NCI-H2107 (cell line): ENCODE results near the gene ACAD9.
"Not testable (repeated sequence)": the region's sequence is repeated elsewhere in the genome, so short reads cannot be mapped to it uniquely, and the experiment has no call there.

Experiments
- DNase-seq: peaks from one replicate; lab custom pipeline; 2025; lab: John Stamatoyannopoulos, UW

Gene ACAD9

DNA sequence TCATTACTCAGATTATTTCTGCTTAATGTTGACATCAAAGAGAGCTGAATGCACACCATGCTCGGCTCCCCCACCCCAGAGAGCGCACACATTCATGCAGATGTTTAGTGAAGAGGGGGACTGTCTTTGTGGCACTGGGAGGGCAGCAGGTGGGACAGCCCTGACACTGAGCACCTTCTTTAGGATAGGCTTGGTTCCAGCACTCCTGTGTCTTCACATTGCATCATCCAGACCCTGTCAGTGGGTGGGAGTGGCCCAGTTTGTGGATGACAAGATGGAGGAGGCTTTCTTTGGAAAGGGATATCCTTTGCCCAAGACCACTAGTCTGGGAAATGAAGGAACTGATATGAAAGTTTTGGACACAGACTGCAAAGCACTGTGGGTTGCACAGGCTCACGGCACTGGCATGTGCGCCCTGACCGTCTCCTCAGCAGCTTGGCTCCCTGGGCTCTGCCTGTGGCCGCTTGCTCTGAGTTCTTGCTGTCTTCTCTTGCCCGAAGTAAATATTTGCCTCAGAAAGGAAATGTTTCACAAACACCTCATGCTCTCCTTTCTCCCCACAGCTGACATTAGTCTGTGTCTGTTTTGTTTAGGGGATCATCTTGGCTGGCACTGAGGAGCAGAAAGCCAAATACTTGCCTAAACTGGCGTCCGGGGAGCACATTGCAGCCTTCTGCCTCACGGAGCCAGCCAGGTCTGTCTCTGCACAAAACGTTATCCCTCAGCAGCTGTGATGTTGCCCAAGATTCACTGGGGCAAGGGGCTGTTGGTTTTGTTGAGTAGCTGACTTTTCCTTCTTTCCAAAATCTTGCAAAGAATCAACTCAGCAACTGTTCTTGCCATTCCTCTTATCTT is 16.6 kb downstream of the ACAD9 start:
- DNase-seq, result no peak

DNA sequence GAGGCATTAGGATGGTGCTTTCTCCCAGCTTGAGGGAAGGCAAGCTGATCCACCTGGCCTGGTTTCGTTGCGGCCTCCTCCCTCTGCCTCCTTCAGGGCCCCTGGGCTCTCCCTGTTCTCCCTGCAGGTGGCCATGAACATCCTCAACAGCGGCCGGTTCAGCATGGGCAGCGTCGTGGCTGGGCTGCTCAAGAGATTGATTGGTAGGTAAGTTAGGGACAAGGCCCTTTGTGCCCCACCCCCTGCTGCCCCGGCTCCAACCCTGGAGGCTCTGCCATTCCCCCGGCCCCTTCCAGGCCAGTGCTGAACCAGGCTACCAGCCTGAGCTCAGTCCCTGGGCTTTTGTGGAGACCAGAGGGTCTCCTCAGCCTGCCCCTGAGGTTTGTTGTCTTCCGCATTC is 23.0 kb downstream of the ACAD9 start:
- no peak for DNase-seq

DNA sequence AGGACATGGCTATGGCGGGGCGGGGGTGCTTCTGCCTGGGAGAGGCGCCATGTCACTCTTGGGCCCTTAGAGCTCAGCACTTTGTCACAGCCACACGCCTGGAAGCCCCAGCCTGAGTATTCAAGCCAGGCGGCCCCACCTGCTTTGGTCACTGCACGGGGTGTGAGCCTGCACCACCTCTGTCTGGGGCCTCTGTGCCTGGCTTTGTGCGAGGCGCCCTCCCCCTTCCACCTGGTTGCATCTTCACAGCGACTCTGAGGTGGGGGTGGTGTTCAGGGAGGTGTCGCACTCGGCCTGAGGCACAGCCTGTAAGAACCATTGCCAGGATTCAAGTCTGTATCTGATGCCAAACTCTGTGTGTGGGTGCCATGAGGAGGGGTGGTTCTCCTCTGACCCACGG is 24.1 kb downstream of the ACAD9 start:
- DNase-seq, result no peak

DNA sequence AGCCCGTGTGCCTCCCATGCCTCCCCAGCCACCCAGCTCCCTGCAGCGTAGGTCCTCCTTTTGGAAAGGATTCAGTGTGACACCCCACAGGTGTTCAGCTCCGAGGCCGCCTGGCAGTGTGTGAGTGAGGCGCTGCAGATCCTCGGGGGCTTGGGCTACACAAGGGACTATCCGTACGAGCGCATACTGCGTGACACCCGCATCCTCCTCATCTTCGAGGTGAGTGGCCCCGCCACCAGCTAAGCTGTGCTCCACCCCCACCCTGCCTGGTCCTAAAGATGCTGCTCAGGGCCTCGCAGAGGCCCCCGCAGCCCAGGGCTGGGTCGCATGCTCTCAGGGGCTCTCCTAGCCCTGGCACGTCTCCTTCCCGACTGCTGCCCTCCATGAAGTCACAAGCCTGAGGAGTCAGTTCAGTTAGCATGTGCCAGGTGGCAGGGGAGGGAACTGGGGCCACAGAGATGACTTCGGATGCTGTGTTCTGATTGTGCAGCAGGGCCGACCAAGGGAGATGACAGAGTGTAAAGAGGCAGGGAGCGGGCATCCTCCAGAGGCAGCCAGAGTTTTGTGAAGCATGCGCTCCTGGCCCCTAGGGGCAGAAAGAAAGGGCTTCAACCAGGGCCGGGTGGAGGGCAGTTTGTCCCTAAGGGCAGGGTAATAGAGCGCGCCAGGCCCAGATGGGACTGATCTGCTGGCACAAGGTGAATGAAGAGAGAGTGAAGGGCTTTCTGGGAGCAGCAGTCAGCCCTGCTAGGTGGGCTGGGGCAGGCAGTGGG is 26.8 kb downstream of the ACAD9 start:
- no peak for DNase-seq

DNA sequence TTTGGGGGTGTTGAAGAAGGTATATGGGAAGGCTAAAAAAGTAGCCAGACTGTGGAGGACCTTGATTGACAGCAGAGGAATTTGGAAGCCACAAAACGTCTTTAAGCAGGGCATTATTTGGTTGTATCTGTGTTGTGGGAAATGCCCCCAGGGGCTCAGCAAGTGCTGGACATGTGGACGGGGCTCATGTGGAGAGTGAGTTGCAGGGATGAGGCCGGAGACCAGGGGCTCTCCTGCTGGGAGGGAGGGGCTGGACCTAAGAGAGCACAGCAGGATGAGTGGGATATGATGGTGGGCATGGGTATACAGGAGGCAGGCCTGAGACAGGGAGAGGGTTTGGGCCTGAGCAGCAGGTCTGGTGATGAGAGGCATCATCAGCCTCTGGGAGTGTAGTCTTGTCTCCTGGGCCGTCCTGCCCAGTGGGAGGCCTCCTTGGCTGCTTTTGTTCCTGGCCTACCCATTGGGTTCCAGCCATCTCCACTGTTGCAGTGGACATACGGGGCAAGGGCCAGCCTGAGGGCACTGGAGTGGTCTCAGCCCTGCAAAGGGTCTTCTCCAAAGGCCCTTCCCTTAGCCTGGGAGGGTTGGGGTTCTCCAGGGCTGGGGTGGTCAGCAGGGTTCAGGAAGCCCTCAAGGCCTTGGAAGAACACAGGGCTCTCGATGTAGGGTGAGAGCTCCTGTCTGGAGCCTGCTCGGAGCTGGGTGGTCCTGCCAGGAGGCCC is 27.5 kb downstream of the ACAD9 start:
- no peak for DNase-seq

DNA sequence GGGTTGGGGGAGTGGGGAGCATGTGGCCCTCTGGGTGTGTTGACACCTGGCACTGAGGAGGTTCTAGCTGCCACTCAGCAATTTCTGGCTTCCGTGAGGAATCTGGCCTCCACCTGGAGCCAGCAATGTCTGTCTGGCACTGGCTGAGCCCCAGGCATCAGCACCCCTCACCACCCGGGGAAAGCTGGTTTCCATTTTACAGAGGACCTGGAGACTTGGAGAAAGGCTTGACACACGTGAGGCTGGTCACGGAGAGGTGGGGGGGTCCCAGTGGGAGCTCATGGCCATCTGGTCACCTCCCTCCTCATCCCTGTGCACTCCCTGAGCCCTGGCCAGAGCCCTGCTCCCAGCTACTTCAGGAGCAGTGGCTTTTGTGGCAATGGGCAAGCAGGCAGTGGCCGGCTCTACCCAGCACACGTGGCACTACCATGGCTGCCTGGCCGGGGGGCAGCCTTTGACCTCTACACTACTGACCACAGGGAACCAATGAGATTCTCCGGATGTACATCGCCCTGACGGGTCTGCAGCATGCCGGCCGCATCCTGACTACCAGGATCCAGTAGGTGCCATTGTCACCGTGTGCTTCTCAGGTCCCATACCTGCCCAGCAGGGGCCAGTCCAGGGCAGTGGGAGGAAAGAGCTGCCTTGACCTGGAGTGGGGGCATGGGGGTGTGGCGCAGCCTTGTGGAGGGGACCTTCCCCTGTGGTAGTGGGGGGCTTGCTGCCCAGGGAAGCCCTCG is 28.5 kb downstream of the ACAD9 start:
- no peak for DNase-seq

DNA sequence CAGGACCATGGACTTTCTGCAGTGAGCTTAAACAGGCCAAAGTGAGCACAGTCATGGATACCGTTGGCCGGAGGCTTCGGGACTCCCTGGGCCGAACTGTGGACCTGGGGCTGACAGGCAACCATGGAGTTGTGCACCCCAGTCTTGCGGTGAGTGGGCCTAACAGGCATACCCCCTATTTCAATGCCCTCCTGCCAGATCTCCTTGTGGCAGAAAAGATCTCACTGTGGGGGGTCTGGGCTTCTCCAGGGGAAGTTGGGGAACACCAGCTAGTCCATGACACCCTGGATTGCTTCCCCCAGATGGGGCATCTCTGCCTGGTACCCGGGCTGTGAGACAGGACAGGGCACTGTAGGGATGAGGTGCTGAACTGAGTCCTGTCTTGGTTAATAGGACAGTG is 29.5 kb downstream of the ACAD9 start:
- DNase-seq, result no peak

DNA sequence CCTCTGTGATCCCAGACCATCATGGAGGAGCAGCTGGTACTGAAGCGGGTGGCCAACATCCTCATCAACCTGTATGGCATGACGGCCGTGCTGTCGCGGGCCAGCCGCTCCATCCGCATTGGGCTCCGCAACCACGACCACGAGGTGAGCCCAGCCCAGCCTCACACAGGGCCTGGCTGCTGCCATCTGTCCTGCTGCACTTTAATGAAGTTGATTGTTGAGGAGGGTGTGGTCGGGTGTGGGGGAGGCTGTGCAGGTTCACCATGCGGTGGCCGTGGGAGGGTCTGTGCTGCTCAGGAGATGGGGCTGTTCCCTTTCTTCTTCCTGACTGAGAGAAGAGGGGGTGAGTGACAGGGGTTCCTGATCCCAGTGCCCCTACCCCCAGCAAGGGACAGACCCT is 30.6 kb downstream of the ACAD9 start:
- DNase-seq, result no peak

DNA sequence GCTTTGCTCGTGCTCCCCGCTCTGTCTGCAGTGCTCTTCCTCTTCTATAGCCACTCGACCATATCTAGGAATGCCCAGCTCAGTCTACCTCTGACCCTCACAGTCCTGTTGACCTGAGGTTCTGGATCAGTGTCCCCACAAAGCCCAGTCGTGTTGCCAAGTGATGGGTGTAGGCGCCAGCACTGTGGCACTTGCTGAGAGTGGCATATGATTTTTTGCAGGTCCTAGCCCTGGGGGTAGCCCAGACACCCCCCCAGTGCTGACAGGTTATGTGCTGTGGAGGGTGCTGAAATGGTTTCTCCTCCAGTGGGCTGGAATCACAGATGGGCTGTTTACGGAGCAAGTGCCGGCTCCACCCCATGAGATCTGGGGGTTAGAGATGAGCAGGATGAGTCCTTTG is 32.5 kb downstream of the ACAD9 start:
- no peak for DNase-seq

DNA sequence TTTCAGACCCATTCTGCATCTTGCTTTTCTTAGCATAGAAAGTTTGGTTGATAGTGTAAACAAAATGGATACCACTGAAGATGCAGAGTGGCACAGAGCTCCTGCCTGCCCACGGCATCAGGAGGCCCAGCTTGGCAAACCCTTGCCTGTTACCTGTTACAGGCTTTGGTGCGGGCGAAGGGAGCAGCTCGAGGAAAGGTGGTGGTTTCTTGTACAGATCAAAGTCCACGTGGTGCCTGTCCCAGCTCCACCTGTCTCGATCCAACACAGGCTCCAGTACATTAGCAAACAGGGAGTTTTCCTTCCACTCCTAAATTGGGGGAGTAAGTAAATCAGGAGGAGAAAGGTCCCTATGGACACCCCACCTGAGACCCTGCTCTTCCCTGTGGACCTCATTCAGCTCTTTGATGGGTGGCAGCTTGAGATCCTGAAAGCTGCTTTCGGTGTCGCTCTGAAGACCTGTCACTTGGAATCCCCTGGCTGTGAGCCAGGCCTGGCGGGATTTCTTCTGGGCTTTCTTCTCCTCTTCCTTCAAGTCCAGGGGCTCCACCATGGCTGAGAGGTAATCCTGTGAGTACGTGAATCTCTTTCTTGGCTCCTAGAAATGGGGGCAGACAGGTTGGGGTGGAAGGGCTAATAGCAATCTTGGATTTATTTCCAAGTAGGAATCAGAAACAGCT is 35.7 kb downstream of the ACAD9 start:
- no peak for DNase-seq

DNA sequence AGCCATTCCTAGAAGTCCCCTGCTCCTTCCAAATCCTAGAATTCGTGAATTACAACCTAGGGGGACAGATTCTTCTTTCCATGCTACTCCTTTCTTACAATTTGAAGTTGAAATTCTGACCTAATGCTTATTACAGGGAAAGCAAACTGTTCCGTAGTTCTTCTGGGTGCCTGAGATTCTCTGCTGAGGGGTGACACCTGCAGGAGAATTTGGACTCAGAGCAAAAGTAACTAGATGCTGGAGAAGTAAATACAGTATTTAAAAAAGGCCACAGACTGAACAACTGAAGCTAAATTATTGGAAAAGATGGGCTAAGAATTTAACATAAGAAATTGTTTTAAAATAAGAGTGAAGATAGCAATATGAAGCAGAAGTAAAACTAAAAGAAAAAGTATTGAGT is 37.9 kb downstream of the ACAD9 start:
- no peak for DNase-seq

DNA sequence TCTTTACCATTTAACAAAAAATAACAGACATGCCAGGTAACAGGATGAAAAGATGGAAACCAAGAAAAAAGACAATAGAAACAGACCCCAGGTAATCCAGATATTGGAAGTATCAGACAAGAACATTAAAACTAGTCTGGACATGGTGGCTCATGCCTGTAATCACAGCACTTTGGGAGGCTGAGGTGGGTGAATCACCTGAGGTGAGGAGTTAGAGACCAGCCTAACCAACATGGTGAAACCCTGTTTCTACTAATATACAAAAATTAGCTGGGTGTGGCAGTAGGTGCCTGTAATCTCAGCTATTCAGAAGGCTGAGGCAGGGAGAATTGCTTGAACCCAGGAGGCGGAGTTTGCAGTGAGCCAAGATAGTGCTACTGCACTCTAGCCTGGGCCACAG is 40.6 kb downstream of the ACAD9 start:
- no peak for DNase-seq

DNA sequence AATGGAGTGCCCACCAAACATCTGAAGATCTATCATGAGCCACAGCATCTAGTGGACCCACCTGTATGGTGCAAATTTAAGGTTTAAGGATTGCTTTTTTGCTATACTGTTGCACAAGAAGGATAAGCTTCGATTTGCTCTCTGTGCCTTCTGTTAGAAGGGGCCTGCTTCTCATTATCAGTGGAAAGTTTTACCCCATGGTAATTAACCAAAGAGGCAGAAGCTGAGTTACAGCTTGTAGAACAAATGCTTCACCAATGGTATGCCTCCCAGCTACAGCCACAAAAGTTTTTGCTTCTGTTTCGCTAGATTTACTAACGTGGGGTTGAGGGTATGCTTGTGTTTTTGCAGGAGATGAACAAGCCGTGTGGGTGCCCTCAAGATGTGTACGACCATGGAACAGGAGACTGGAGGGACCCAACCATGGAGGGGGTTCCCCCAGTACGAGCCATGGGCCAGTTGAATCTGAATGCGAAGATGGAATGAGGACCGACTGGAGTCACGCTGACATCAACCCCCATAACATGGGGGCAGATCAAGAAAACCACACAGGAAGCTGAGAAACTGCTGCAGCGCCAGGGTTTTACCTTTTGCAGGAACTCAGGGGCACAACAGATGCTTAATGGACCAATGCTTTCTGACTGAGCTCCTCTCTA is 43.5 kb downstream of the ACAD9 start:
- DNase-seq, result no peak

DNA sequence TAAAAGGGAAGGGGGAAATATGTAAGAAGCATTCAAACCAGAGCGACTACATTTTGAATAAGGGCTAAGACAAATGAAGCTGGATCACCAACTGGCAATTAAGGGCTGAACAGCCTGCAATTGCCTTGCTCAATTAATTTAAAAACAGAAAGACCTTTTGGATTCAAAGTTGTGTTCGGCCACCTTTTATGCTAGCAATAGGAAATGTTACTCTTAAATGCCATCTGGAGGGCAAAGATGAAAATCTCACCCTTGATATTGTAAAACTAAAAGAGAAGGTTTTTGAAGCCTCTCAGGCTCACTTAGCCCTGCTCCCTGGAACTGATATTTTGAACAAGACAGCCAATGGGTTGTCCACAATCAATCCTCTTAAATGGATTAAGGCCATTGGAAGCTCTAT is 44.2 kb downstream of the ACAD9 start:
- DNase-seq, result no peak

DNA sequence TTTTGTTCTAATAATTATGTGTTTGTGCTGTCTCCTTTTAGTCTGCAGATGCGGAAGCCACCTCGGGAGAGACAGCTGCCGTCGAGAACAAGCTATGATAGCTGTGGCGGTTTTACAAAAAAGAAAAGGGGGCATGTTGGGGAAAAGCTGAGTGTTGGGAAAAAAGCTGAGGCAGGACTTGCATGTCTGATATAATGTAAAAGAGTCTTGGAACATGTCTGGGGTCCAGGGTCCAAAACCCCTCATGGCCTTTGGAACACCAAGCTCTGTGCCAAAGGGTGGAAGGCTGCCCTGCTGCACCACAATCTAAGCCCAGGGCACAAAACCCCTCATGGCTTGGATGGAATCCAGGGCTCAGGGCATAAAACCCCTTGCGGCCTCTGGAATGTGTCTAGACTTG is 44.6 kb downstream of the ACAD9 start:
- not testable (repeated sequence) for DNase-seq

DNA sequence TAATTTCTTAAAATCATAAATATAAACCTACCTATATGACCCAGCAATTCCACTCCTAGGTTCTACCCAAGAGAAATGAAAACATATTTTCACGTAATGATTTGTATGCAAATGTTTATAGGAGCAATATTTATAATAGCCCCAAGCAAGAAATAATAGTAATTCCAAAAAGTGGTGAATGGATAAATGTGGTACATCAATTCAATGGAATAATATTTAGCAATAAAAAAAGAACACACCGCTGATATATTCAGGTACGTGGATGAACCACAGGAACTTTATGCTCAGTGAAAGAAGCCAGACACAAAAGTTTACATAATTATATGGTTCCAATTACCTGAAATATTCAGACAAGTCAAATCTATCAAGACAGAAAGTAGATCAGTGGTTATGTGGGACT is 49.9 kb downstream of the ACAD9 start:
- DNase-seq, result no peak

DNA sequence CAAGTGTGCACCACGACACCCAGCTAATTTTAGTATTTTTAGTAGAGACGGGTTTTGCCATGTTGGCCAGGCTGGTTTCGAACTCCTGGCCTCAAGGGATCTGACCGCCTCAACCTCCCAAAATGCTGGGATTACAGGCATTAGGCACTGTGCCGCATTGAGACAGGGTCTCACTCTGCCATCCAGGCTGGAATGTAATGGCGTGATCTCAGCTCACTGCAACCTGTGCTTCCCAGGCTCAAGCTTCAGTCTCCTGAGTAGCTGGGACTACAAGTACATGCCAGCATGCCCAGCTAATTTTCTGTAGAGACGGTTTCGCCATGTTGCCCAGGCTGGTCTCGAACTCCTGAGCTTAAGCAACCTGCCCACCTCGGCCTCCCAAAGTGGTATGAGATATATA is 51.6 kb downstream of the ACAD9 start:
- DNase-seq, result no peak

DNA sequence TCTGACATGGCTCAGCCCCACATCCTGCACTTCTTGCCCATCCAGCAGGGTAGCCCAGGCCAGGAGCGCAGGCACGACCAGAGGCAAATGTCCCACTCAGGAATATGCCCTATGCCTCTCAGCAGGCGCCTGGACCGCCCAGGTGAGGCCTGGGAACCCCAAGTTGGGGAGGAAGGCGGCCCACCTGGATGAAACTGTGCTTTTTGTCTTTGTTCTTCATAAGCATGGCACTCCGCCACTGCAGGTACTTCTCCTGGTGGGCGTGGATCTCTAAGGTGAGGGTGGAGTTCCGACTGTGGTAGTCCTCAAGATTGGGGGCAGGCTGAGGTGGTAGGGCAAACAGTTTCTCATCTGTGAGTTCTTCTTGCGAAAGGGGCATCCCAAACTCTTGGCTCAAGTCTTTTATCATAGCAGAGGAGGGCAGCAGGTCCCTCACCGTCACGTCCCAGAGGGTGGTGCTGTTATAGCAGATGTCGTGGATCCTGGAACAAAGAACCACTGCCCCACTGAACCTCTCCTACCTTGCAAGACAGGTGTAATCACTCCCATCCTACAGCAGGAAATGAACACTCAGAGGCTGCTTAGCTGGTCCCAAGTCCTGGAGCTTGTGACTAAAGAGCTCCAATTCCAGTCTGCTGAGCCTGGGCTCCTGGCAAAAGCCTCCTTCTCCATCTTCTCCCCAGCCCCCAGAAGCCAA is 53.2 kb downstream of the ACAD9 start:
- DNase-seq, result no peak

DNA sequence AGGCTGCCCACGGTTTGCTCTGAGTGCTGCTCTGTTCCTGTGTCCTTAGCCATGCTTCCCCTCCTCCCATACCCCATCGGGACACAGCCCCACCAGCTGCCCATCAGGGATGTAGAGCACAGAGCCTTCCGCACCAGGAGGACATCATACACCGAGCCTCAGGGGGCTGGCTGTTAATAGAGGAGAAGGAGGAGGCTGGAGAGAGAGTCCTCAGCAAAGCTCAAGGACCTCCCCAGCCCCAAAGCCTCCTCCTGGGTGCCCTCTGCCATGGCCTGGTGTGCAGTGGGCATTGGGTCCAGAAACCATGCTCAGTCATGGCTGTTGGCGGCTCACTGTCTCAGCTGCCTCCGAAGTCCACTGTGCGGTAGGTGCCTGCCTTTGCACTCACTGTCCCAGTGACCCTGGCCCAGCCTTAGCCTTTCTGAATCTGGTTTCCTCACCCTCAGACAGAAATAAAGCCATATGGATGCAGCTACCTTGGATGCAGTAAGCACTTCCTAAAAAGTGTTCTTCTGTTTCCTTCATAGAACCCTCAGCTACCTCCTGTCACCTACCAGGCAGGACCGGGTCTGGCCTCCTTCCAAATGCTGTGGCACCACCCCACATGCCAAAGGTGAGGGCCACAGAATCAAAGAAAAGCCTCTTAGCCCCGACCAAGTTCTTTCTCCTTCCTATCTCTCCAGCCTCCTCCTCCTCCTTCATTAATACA is 53.9 kb downstream of the ACAD9 start:
- no peak for DNase-seq

DNA sequence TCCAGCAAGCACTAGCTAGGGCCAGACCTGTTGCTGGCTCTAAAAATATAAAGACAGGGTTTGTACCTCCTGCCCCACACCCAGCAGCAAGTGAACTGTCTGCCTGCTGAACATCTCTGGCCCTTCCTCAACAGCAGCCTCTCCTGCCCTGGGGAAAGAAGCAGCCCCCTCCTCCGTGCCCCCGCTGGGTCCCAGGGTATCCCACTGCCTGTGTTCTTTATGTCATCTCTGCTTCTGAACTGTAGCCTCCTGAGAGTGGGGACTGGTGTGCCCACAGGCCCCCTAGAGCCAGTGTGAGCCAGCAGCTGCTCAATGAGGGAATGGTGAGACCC is 54.5 kb downstream of the ACAD9 start:
- no peak for DNase-seq
